NCI-H1930 (cell line): Measurements from ENCODE around the gene ATP8B1.
"Not testable (repeated sequence)": the region's sequence is repeated elsewhere in the genome, so short reads cannot be mapped to it uniquely, and the experiment has no call there.

Source experiments
- DNase-seq, 2 experiments: peaks; one replicate each; lab custom pipeline; 2025; lab: John Stamatoyannopoulos, UW

ATP8B1 gene

GRCh38 chr18:57803103-57803969 lies at the start of gene ATP8B1:
Gene ATP8B1 (minus strand): TSS chr18:57803315. CDS start chr18:57731807, 71,508 bp downstream.
- DNase-seq, result peak in 1 of 2 experiments; percentile 22

- DNase-seq, result no peak
Observed at GRCh38 chr18:57850063-57850462, 46.9 kb upstream of the ATP8B1 start.

- not testable (repeated sequence) for DNase-seq
Observed at GRCh38 chr18:57848374-57848773, 45.3 kb upstream of the ATP8B1 start.

- not testable (repeated sequence) for DNase-seq
Observed at GRCh38 chr18:57847431-57847830, 44.3 kb upstream of the ATP8B1 start.

- no peak for DNase-seq
Observed at GRCh38 chr18:57846258-57846657, 43.1 kb upstream of the ATP8B1 start.

GRCh38 chr18:57845605-57846074 lies 42.5 kb upstream of the ATP8B1 start:
- DNase-seq, result no peak

GRCh38 chr18:57844319-57844718 lies 41.2 kb upstream of the ATP8B1 start:
- no peak for DNase-seq

GRCh38 chr18:57843386-57843785 lies 40.3 kb upstream of the ATP8B1 start:
- no peak for DNase-seq

- no peak for DNase-seq
Observed at GRCh38 chr18:57841568-57841967, 38.5 kb upstream of the ATP8B1 start.

- DNase-seq, result no peak
Observed at GRCh38 chr18:57839942-57840381, 36.8 kb upstream of the ATP8B1 start.

GRCh38 chr18:57837917-57838548 lies 34.9 kb upstream of the ATP8B1 start:
- DNase-seq, result no peak

GRCh38 chr18:57836557-57836956 lies 33.4 kb upstream of the ATP8B1 start:
- no peak for DNase-seq

GRCh38 chr18:57835904-57836303 lies 32.8 kb upstream of the ATP8B1 start:
- DNase-seq, result no peak

- no peak for DNase-seq
Observed at GRCh38 chr18:57834616-57835015, 31.5 kb upstream of the ATP8B1 start.

GRCh38 chr18:57833441-57834101 lies 30.5 kb upstream of the ATP8B1 start:
- DNase-seq, result no peak

- no peak for DNase-seq
Observed at GRCh38 chr18:57832730-57833129, 29.6 kb upstream of the ATP8B1 start.

- no peak for DNase-seq
Observed at GRCh38 chr18:57831597-57832377, 28.7 kb upstream of the ATP8B1 start.

- no peak for DNase-seq
Observed at GRCh38 chr18:57827646-57828045, 24.5 kb upstream of the ATP8B1 start.

- no peak for DNase-seq
Observed at GRCh38 chr18:57826252-57826651, 23.1 kb upstream of the ATP8B1 start.

GRCh38 chr18:57820583-57820982 lies 17.5 kb upstream of the ATP8B1 start:
- DNase-seq, result not testable (repeated sequence)

GRCh38 chr18:57819671-57820460 lies 16.8 kb upstream of the ATP8B1 start:
- no peak for DNase-seq
